ENCODE results near the gene ABCC4.

Gene ABCC4

DNA sequence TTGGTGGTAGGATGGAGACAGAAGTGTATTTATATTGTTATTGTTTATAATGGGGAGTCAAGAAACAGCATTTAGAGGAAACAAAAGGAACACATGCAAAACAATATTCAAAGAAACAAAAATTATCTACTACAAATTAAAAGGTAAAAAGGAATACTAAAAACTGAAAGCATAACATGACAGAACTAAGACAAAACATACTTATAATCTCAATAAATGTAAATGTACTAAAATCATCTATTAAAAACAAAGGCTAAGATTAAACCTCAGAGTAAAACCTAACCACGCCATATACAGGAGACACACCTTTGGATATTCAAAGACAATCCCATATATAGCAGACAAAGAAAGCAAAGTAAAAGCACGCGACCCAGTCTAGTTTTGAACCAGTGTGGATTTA, 273.6 kb downstream of the ABCC4 start:
- TF ChIP-seq CTCF (conservative IDR thresholded peaks at IDR 0.05): no peak
- TF ChIP-seq ZFX (IDR thresholded peaks at IDR 0.05): no peak

DNA sequence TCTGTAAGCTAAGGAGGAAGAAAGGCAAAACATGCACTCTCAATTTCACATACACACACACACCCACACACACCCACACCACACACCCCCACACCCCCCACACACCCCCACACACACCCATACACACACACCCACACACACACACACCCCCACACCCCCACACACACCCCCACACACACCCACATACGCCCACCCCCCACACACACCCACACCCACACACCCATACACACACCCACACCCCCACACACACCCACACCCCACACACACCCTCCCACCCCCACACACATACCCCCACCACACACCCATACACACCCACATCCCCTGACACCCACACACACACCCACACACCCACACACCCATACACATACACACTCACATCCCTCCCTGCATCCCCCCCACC, 276.1 kb downstream of the ABCC4 start:
- no peak overlapping the region for H3K27ac ChIP-seq
- TF ChIP-seq CTCF (conservative IDR thresholded peaks at IDR 0.05) (no peak), ZFX (IDR thresholded peaks at IDR 0.05) (no peak)

More for the DNA sequence above, 273.6 kb downstream of the ABCC4 start:
- no peak overlapping the region for H3K27ac ChIP-seq

GRCh38 chr13:95023405-95023804, 277.8 kb downstream of the ABCC4 start:
- H3K27ac ChIP-seq: no peak overlapping the region
- no peak for TF ChIP-seq CTCF (conservative IDR thresholded peaks at IDR 0.05)
- TF ChIP-seq ZFX (IDR thresholded peaks at IDR 0.05): no peak

DNA sequence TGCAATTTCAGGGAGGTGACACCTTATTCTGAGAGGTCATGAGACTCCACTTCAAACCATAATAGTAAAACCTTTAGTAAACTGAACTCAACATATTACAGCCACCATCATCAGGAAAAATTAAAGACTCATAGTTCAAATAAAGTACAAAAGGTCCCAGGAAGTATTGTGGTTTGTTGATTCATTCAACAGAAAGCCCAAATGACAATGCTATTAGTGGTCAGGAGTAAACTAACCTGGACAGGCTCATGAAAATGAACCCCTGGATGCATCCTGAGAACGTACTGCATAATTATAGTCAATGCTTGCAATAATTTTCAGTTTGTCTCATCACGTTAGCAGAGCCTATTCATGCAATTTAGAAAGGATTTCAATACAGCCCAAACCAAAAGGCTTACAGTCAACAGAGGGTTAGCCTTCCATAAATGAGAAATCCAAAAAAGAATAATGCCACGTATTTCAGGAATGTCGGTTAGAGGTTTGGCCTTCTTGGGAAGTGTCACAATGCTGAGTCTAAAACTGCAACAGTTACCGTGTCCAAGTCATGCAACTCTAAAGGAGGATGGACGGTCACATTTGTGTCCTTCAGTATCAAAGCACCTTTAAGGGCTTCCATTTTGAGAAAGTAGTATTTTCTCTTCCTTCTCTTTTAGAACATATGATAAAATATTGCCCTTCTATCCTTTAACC, 280.8 kb downstream of the ABCC4 start:
- H3K27ac ChIP-seq: no peak overlapping the region
- no peak for TF ChIP-seq CTCF (conservative IDR thresholded peaks at IDR 0.05)
- TF ChIP-seq ZFX (IDR thresholded peaks at IDR 0.05): no peak

DNA sequence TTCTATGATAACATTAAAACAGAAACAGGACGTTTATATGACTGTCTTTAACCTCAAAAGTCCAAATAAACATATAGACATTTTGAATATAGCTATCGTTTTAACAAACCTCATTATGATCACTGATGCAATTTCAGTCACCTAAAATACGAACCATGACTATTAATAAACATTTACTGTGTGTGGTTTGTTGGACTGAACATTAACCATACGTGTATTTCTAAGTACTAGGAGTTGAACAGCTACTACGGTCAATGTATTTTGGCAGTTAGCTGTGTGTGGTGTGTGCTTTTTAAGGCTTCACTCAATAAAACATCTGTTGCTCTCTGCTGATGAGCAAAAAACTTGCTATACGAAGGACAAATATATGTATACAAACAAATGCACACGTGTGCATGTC, 281.4 kb downstream of the ABCC4 start:
- TF ChIP-seq CTCF (conservative IDR thresholded peaks at IDR 0.05) (no peak), ZFX (IDR thresholded peaks at IDR 0.05) (no peak)
- H3K27ac ChIP-seq: no peak overlapping the region

DNA sequence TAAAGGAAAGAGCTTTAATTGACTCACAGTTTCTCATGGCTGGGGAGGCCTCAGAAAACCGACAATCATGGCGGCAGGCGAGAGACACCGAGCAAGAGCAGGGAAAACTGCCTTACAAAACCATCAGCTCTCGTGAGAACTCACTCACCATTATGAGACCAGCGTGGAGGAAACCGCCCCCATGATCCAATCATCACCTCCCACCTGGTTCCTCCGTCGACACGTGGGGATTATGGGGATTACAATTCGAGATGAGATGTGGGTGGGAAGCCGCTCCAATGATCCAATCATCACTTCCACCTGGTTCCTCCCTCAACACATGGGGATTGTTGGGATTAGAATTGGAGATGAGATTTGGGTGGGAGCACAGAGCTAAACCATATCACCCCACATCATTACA, 293.9 kb downstream of the ABCC4 start:
- no peak overlapping the region for H3K27ac ChIP-seq
- TF ChIP-seq CTCF (conservative IDR thresholded peaks at IDR 0.05) (no peak), ZFX (IDR thresholded peaks at IDR 0.05) (no peak)

DNA sequence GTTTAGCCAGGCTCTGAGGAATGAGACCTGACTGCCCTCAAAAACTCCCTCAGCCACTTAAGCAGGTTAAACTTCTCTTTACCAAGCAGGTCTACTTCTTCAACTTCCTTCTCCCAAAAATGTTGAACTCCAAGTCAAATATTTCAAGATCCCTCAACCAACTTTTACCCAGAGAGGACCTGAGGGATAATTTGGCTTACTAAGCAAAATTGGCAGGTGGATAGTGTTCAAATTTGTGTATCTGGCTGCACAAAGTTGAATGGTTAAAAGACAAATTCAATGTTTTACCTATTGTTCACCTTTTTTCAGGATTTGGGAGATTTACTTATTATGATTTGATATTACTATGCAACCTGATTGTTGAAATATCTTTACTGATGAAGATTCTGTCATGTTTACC, 296.0 kb downstream of the ABCC4 start:
- TF ChIP-seq CTCF (conservative IDR thresholded peaks at IDR 0.05) (no peak), ZFX (IDR thresholded peaks at IDR 0.05) (no peak)
- no peak overlapping the region for H3K27ac ChIP-seq
